ENCODE measurements around the gene HECW1.

HECW1 gene

DNA sequence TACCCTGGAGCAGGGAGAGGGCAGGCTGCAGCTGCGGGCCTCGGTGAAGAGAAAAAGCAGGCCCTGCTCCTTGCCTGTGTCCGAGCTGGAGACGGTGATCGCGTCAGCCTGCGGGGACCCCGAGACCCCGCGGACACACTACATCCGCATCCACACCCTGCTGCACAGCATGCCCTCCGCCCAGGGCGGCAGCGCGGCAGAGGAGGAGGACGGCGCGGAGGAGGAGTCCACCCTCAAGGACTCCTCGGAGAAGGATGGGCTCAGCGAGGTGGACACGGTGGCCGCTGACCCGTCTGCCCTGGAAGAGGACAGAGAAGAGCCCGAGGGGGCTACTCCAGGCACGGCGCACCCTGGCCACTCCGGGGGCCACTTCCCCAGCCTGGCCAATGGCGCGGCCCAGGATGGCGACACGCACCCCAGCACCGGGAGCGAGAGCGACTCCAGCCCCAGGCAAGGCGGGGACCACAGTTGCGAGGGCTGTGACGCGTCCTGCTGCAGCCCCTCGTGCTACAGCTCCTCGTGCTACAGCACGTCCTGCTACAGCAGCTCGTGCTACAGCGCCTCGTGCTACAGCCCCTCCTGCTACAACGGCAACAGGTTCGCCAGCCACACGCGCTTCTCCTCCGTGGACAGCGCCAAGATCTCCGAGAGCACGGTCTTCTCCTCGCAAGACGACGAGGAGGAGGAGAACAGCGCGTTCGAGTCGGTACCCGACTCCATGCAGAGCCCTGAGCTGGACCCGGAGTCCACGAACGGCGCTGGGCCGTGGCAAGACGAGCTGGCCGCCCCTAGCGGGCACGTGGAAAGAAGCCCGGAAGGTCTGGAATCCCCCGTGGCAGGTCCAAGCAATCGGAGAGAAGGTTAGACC, 332.5 kb downstream of the HECW1 start:
- ATAC-seq = no peak; the same call in 2 of the 3 replicates
- TF ChIP-seq ARNTL (CRISPR knock-in tag; IDR thresholded peaks at IDR 0.05; ENCODE audit: borderline replicate concordance, low read depth) (no peak), ZC3H10 (CRISPR knock-in tag; IDR thresholded peaks at IDR 0.05) (no peak), ZNF8 (CRISPR knock-in tag; IDR thresholded peaks at IDR 0.05) (no peak), OSR1 (CRISPR knock-in tag; IDR thresholded peaks at IDR 0.05) (no peak), ZNF565 (CRISPR knock-in tag; conservative IDR thresholded peaks at IDR 0.05; ENCODE audit: low read depth) (no peak), ZFP30 (CRISPR knock-in tag; IDR thresholded peaks at IDR 0.05) (no peak), TOX (CRISPR knock-in tag; IDR thresholded peaks at IDR 0.05; ENCODE audit: borderline replicate concordance) (no peak)
- TF ChIP-seq, protein P1, sequence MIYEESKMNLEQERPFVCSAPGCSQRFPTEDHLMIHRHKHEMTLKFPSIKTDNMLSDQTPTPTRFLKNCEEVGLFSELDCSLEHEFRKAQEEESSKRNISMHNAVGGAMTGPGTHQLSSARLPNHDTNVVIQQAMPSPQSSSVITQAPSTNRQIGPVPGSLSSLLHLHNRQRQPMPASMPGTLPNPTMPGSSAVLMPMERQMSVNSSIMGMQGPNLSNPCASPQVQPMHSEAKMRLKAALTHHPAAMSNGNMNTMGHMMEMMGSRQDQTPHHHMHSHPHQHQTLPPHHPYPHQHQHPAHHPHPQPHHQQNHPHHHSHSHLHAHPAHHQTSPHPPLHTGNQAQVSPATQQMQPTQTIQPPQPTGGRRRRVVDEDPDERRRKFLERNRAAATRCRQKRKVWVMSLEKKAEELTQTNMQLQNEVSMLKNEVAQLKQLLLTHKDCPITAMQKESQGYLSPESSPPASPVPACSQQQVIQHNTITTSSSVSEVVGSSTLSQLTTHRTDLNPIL (CRISPR knock-in tag; IDR thresholded peaks at IDR 0.05; ENCODE audit: low read depth) = no peak
- TF ChIP-seq, protein P2, sequence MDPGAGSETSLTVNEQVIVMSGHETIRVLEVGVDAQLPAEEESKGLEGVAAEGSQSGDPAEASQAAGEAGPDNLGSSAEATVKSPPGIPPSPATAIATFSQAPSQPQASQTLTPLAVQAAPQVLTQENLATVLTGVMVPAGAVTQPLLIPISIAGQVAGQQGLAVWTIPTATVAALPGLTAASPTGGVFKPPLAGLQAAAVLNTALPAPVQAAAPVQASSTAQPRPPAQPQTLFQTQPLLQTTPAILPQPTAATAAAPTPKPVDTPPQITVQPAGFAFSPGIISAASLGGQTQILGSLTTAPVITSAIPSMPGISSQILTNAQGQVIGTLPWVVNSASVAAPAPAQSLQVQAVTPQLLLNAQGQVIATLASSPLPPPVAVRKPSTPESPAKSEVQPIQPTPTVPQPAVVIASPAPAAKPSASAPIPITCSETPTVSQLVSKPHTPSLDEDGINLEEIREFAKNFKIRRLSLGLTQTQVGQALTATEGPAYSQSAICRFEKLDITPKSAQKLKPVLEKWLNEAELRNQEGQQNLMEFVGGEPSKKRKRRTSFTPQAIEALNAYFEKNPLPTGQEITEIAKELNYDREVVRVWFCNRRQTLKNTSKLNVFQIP (CRISPR knock-in tag; IDR thresholded peaks at IDR 0.05; ENCODE audit: borderline replicate concordance, low read depth) = no peak
- TF ChIP-seq, protein P3, sequence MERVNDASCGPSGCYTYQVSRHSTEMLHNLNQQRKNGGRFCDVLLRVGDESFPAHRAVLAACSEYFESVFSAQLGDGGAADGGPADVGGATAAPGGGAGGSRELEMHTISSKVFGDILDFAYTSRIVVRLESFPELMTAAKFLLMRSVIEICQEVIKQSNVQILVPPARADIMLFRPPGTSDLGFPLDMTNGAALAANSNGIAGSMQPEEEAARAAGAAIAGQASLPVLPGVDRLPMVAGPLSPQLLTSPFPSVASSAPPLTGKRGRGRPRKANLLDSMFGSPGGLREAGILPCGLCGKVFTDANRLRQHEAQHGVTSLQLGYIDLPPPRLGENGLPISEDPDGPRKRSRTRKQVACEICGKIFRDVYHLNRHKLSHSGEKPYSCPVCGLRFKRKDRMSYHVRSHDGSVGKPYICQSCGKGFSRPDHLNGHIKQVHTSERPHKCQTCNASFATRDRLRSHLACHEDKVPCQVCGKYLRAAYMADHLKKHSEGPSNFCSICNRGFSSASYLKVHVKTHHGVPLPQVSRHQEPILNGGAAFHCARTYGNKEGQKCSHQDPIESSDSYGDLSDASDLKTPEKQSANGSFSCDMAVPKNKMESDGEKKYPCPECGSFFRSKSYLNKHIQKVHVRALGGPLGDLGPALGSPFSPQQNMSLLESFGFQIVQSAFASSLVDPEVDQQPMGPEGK (CRISPR knock-in tag; IDR thresholded peaks at IDR 0.05; ENCODE audit: borderline replicate concordance) = no peak

DNA sequence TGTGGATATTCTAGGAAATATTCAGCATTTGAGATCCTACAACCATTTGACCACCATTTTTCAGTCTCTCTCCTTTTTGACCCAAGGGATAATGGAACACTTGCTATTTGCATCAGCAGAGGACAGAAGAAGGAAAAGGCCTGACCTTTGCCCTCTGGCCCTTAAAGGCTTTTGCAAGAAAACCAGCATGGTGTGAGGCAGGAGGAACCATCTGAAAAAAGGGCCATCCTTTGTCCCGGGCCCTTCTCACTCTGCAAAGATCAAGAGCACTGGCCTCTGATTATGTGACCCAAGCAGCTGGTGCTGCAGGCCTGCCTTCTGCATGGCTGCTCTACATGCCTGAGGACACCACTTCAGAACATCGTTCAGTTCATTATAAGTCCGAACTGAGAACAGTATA, 337.1 kb downstream of the HECW1 start:
- TF ChIP-seq ZNF565 (CRISPR knock-in tag; conservative IDR thresholded peaks at IDR 0.05; ENCODE audit: low read depth) (no peak), ZNF8 (CRISPR knock-in tag; IDR thresholded peaks at IDR 0.05) (no peak), ZFP3 (CRISPR knock-in tag; IDR thresholded peaks at IDR 0.05) (no peak), GLIS3 (CRISPR knock-in tag; IDR thresholded peaks at IDR 0.05) (no peak), CSDC2 (CRISPR knock-in tag; IDR thresholded peaks at IDR 0.05) (no peak)
- TF ChIP-seq, protein P3 (CRISPR knock-in tag; IDR thresholded peaks at IDR 0.05; ENCODE audit: borderline replicate concordance) = no peak
- TF ChIP-seq, protein P2 (CRISPR knock-in tag; IDR thresholded peaks at IDR 0.05; ENCODE audit: borderline replicate concordance, low read depth) = no peak
- ATAC-seq = no peak

GRCh38 chr7:43450894-43451293, 338.4 kb downstream of the HECW1 start:
- TF ChIP-seq TCF4 (CRISPR knock-in tag; IDR thresholded peaks at IDR 0.05; ENCODE audit: borderline replicate concordance) = no peak
- ATAC-seq = no peak

- peak; percentile 76 for ATAC-seq
- no peak for TF ChIP-seq ARNTL (CRISPR knock-in tag; IDR thresholded peaks at IDR 0.05; ENCODE audit: borderline replicate concordance, low read depth)
- no peak for TF ChIP-seq ZNF8 (CRISPR knock-in tag; IDR thresholded peaks at IDR 0.05)
- no peak for TF ChIP-seq ZNF70 (CRISPR knock-in tag; IDR thresholded peaks at IDR 0.05)
- no peak for TF ChIP-seq TOX (CRISPR knock-in tag; IDR thresholded peaks at IDR 0.05; ENCODE audit: borderline replicate concordance)
- TF ChIP-seq GLIS3 (CRISPR knock-in tag; IDR thresholded peaks at IDR 0.05) = no peak
- TF ChIP-seq, protein P4, sequence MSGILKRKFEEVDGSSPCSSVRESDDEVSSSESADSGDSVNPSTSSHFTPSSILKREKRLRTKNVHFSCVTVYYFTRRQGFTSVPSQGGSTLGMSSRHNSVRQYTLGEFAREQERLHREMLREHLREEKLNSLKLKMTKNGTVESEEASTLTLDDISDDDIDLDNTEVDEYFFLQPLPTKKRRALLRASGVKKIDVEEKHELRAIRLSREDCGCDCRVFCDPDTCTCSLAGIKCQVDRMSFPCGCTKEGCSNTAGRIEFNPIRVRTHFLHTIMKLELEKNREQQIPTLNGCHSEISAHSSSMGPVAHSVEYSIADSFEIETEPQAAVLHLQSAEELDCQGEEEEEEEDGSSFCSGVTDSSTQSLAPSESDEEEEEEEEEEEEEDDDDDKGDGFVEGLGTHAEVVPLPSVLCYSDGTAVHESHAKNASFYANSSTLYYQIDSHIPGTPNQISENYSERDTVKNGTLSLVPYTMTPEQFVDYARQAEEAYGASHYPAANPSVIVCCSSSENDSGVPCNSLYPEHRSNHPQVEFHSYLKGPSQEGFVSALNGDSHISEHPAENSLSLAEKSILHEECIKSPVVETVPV (CRISPR knock-in tag; IDR thresholded peaks at IDR 0.05) = no peak
- no peak for TF ChIP-seq ZNF565 (CRISPR knock-in tag; conservative IDR thresholded peaks at IDR 0.05; ENCODE audit: low read depth)
- no peak for TF ChIP-seq ISL1 (CRISPR knock-in tag; IDR thresholded peaks at IDR 0.05)
- no peak for TF ChIP-seq RARB (CRISPR knock-in tag; IDR thresholded peaks at IDR 0.05)
- TF ChIP-seq, protein P1 (CRISPR knock-in tag; IDR thresholded peaks at IDR 0.05; ENCODE audit: low read depth) = no peak
- no peak for TF ChIP-seq TCF4 (CRISPR knock-in tag; IDR thresholded peaks at IDR 0.05; ENCODE audit: borderline replicate concordance)
- no peak for TF ChIP-seq PPARA (CRISPR knock-in tag; IDR thresholded peaks at IDR 0.05; ENCODE audit: borderline replicate concordance)
These were observed 342.6 kb downstream of the HECW1 start for GRCh38 chr7:43454936-43455518.

Data from SK-N-SH treated with all-trans-retinoic acid at 6 μM for 48 hours (cell line).